Neural crest cell (in vitro differentiated cells): ENCODE data around the gene ASPG. TPM values are rescaled to one million over a fixed set of nuclear protein-coding genes. Genes with fewer than 3 reads are reported as not detected.

Experiments
- DNase-seq: peaks from one replicate; pipeline ENCODE4 v3.0.0; 2021; ENCODE audit warnings: low read depth, mixed read lengths, low spot score
- H3K27ac Mint-ChIP-seq: one replicate; pipeline ENCODE4 v1.8.0; 2021; ENCODE audit warnings: mild to moderate bottlenecking, mixed read lengths; ENCODE audit not compliant: unreplicated experiment
- H3K27me3 Mint-ChIP-seq: 2 replicates; pipeline ENCODE4 v1.8.0; 2021; ENCODE audit warnings: low read depth, mild to moderate bottlenecking, mixed read lengths
- H3K36me3 Mint-ChIP-seq: 2 replicates; pipeline ENCODE4 v1.8.0; 2021; ENCODE audit warnings: low read depth, mild to moderate bottlenecking, mixed read lengths
- H3K4me1 Mint-ChIP-seq: 2 replicates; pipeline ENCODE4 v1.8.0; 2021; ENCODE audit warnings: mixed read lengths
- H3K4me3 Mint-ChIP-seq: one replicate; pipeline ENCODE4 v1.8.0; 2021; ENCODE audit warnings: mild to moderate bottlenecking, mixed read lengths
- H3K9me3 Mint-ChIP-seq: 2 replicates; pipeline ENCODE4 v1.8.0; 2021; ENCODE audit warnings: mixed read lengths
- total RNA-seq: library from RNA; stranded (reverse); gene quantifications from 2 replicates; pipeline ENCODE4 v1.2.1, GENCODE V29; 2021
- TF ChIP-seq, protein P1 (sequence below): fragments of 200-600 bp; sonication (generic); conservative IDR thresholded peaks from 2 replicates; pipeline ENCODE4 v1.5.0; 2021; ENCODE audit warnings: antibody characterized with exemption, mild to moderate bottlenecking

Gene ASPG
- total RNA-seq, 1 donor from 2014 or later, result not detected

GRCh38 chr14:104104076-104104901, 18.8 kb downstream of the ASPG start:
- H3K4me1 Mint-ChIP-seq, result peaks cover 10% of the 10 kb centered on the region
- DNase-seq, result no peak
- no peak overlapping the region for H3K4me3 Mint-ChIP-seq
- H3K36me3 Mint-ChIP-seq, result no peaks in the 10 kb centered on the region
- TF ChIP-seq, protein P1, sequence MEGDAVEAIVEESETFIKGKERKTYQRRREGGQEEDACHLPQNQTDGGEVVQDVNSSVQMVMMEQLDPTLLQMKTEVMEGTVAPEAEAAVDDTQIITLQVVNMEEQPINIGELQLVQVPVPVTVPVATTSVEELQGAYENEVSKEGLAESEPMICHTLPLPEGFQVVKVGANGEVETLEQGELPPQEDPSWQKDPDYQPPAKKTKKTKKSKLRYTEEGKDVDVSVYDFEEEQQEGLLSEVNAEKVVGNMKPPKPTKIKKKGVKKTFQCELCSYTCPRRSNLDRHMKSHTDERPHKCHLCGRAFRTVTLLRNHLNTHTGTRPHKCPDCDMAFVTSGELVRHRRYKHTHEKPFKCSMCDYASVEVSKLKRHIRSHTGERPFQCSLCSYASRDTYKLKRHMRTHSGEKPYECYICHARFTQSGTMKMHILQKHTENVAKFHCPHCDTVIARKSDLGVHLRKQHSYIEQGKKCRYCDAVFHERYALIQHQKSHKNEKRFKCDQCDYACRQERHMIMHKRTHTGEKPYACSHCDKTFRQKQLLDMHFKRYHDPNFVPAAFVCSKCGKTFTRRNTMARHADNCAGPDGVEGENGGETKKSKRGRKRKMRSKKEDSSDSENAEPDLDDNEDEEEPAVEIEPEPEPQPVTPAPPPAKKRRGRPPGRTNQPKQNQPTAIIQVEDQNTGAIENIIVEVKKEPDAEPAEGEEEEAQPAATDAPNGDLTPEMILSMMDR, result no peak
- no peaks in the 10 kb centered on the region for H3K9me3 Mint-ChIP-seq
- no peaks in the 10 kb centered on the region for H3K27me3 Mint-ChIP-seq
- no peak overlapping the region for H3K27ac Mint-ChIP-seq

GRCh38 chr14:104105071-104105821, 19.7 kb downstream of the ASPG start:
- peaks cover 11% of the 10 kb centered on the region for H3K4me1 Mint-ChIP-seq
- no peak overlapping the region for H3K27ac Mint-ChIP-seq
- no peaks in the 10 kb centered on the region for H3K9me3 Mint-ChIP-seq
- no peaks in the 10 kb centered on the region for H3K36me3 Mint-ChIP-seq
- DNase-seq, result no peak
- H3K27me3 Mint-ChIP-seq, result no peaks in the 10 kb centered on the region
- TF ChIP-seq, protein P1, result no peak
- no peak overlapping the region for H3K4me3 Mint-ChIP-seq

GRCh38 chr14:104105822-104106470, 20.4 kb downstream of the ASPG start:
- TF ChIP-seq, protein P1, result no peak
- no peak overlapping the region for H3K27ac Mint-ChIP-seq
- H3K4me1 Mint-ChIP-seq, result peaks cover 11% of the 10 kb centered on the region
- no peaks in the 10 kb centered on the region for H3K9me3 Mint-ChIP-seq
- H3K27me3 Mint-ChIP-seq, result peaks cover under 1% of the 10 kb centered on the region
- no peak for DNase-seq
- H3K36me3 Mint-ChIP-seq, result no peaks in the 10 kb centered on the region
- H3K4me3 Mint-ChIP-seq, result no peak overlapping the region

- TF ChIP-seq, protein P1, result no peak
- peaks cover 3% of the 10 kb centered on the region for H3K27me3 Mint-ChIP-seq
- H3K9me3 Mint-ChIP-seq, result no peaks in the 10 kb centered on the region
- H3K36me3 Mint-ChIP-seq, result no peaks in the 10 kb centered on the region
- H3K4me1 Mint-ChIP-seq, result peaks cover 11% of the 10 kb centered on the region
- H3K4me3 Mint-ChIP-seq, result no peak overlapping the region
- no peak for DNase-seq
- no peak overlapping the region for H3K27ac Mint-ChIP-seq
Measured at GRCh38 chr14:104106471-104106991, 21.0 kb downstream of the ASPG start.

DNA sequence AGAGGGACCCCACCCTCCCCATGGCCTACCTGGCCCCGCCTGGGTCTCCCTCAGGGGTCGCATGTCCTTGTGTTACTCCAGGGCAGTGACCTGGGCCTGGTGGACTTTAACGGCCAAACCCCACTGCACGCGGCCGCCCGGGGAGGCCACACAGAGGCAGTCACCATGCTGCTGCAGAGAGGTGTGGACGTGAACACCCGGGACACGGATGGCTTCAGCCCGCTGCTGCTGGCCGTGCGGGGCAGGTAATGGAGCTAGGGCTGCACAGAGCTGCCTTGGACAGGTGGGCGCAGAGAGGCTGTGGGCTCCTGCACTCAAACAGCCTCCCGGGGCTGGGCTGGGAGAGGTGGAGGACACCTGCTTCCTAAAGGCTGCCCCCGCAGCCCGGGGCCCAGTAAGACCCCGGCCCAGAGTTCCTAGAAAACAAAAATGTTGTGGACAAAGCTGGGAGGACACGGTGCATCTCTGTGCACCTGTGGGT, 21.6 kb downstream of the ASPG start:
- Mint-ChIP-seq H3K4me1 (peaks cover 11% of the 10 kb centered on the region), H3K4me3 (no peak overlapping the region), H3K36me3 (no peaks in the 10 kb centered on the region), H3K27ac (no peak overlapping the region), H3K27me3 (peaks cover 3% of the 10 kb centered on the region), H3K9me3 (no peaks in the 10 kb centered on the region)
- TF ChIP-seq, protein P1, result no peak
- DNase-seq, result no peak
